ENCODE measurements around the gene PUM2.
"Not testable (repeated sequence)": the region's sequence is repeated elsewhere in the genome, so short reads cannot be mapped to it uniquely, and the experiment has no call there.

Gene PUM2

GRCh38 chr2:20291106-20291564 lies 59.5 kb downstream of the PUM2 start:
- no peak for DNase-seq (ENCODE audit: low read depth in 3 of 3)

GRCh38 chr2:20288642-20289340 lies 61.9 kb downstream of the PUM2 start:
- DNase-seq (ENCODE audit: low read depth in 3 of 3), result no peak

- no peak for DNase-seq (ENCODE audit: low read depth in 3 of 3)
Measured at GRCh38 chr2:20282916-20283592, 67.6 kb downstream of the PUM2 start.

GRCh38 chr2:20281876-20282275 lies 68.8 kb downstream of the PUM2 start:
- no peak for DNase-seq (ENCODE audit: low read depth in 3 of 3)

GRCh38 chr2:20273042-20273441 lies 77.6 kb downstream of the PUM2 start:
- no peak for DNase-seq (ENCODE audit: low read depth in 3 of 3)

- not testable (repeated sequence) for DNase-seq (ENCODE audit: low read depth in 3 of 3)
Measured at GRCh38 chr2:20268317-20268716, 82.3 kb downstream of the PUM2 start.

GRCh38 chr2:20267529-20267928 lies 83.1 kb downstream of the PUM2 start:
- no peak for DNase-seq (ENCODE audit: low read depth in 3 of 3)

GRCh38 chr2:20264629-20265028 lies 86.0 kb downstream of the PUM2 start:
- no peak for DNase-seq (ENCODE audit: low read depth in 3 of 3)

GRCh38 chr2:20257411-20257810 lies 93.2 kb downstream of the PUM2 start:
- DNase-seq (ENCODE audit: low read depth in 3 of 3), result no peak

GRCh38 chr2:20254731-20255130 lies 95.9 kb downstream of the PUM2 start:
- no peak for DNase-seq (ENCODE audit: low read depth in 3 of 3)

- DNase-seq (ENCODE audit: low read depth in 3 of 3), result no peak
Measured at GRCh38 chr2:20250436-20250835, 100.2 kb downstream of the PUM2 start.

- DNase-seq (ENCODE audit: low read depth in 3 of 3), result no peak
Measured at GRCh38 chr2:20249170-20249569, 101.5 kb downstream of the PUM2 start.

GRCh38 chr2:20247084-20247483 lies 103.6 kb downstream of the PUM2 start:
- no peak for DNase-seq (ENCODE audit: low read depth in 3 of 3)

- DNase-seq (ENCODE audit: low read depth in 3 of 3), result not testable (repeated sequence)
Measured at GRCh38 chr2:20243637-20244036, 107.0 kb downstream of the PUM2 start.

GRCh38 chr2:20242727-20243377 lies 107.8 kb downstream of the PUM2 start:
- no peak for DNase-seq (ENCODE audit: low read depth in 3 of 3)

GRCh38 chr2:20241973-20242726 lies 108.5 kb downstream of the PUM2 start:
- DNase-seq (ENCODE audit: low read depth in 3 of 3), result no peak

- not testable (repeated sequence) for DNase-seq (ENCODE audit: low read depth in 3 of 3)
Measured at GRCh38 chr2:20240291-20240690, 110.4 kb downstream of the PUM2 start.

- no peak for DNase-seq (ENCODE audit: low read depth in 3 of 3)
Measured at GRCh38 chr2:20236496-20236895, 114.1 kb downstream of the PUM2 start.

GRCh38 chr2:20235655-20236305 lies 114.9 kb downstream of the PUM2 start:
- no peak for DNase-seq (ENCODE audit: low read depth in 3 of 3)

- not testable (repeated sequence) for DNase-seq (ENCODE audit: low read depth in 3 of 3)
Measured at GRCh38 chr2:20234597-20234996, 116.0 kb downstream of the PUM2 start.

GRCh38 chr2:20232837-20233207 lies 117.8 kb downstream of the PUM2 start:
- no peak for DNase-seq (ENCODE audit: low read depth in 3 of 3)

GRCh38 chr2:20231598-20232026 lies 119.0 kb downstream of the PUM2 start:
- no peak for DNase-seq (ENCODE audit: low read depth in 3 of 3)
